CD4-positive, alpha-beta memory T cell (primary cell): ENCODE results near the gene CDKAL1. TPM values are rescaled to one million over a fixed set of nuclear protein-coding genes. Genes with fewer than 3 reads are reported as not detected.

Experiments used
- CTCF ChIA-PET: fragments of 350-600 bp; sonication (Branson Sonifier 250); formaldehyde crosslinking; loops from one replicate; lab custom pipeline; 2021; ENCODE audit warnings: inconsistent platforms; ENCODE audit not compliant: partially characterized antibody; lab: Charles Lee
- POLR2A ChIA-PET: fragments of 350-600 bp; sonication (Branson Sonifier 250); formaldehyde crosslinking; loops from one replicate; lab custom pipeline; 2021; ENCODE audit not compliant: partially characterized antibody; lab: Charles Lee
- DNase-seq, 5 donors: peaks; one replicate each; pipeline versions ENCODE4 v3.0.0 to v3.0.0-alpha.2; 2020 to 2022; ENCODE audit warnings: mixed read lengths in 1 of 5
- H3K27ac ChIP-seq: one replicate; pipeline ENCODE4 v1.7.0; 2013; ENCODE audit warnings: low read depth, low read length
- H3K27me3 ChIP-seq: 2 replicates; pipeline ENCODE4 v1.7.0; 2013; ENCODE audit warnings: mild to moderate bottlenecking, low read length, moderate library complexity; ENCODE audit not compliant: insufficient read depth
- H3K36me3 ChIP-seq: 2 replicates; pipeline ENCODE4 v1.7.0; 2013; ENCODE audit warnings: mild to moderate bottlenecking, low read length, moderate library complexity; ENCODE audit not compliant: insufficient read depth
- H3K4me1 ChIP-seq: 2 replicates; pipeline ENCODE4 v1.7.0; 2013; ENCODE audit warnings: mild to moderate bottlenecking, low read length, moderate library complexity; ENCODE audit not compliant: insufficient read depth
- H3K4me3 ChIP-seq, 2 donors: one replicate each; pipeline ENCODE4 v1.7.0; 2013; ENCODE audit warnings: low read length in 2 of 2, mild to moderate bottlenecking in 1 of 2
- H3K9me3 ChIP-seq, 2 donors: one replicate each; pipeline ENCODE4 v1.7.0; 2013; ENCODE audit warnings: low read length in 2 of 2, control low read depth in 1 of 2; ENCODE audit not compliant: control insufficient read depth in 1 of 2
- H3K27ac Mint-ChIP-seq, 7 donors: one replicate each; pipeline ENCODE4 v1.8.0; 2020 to 2021; ENCODE audit warnings: mixed read lengths in 7 of 7, mild to moderate bottlenecking in 6 of 7, inconsistent platforms in 3 of 7, moderate library complexity in 3 of 7
- H3K27me3 Mint-ChIP-seq, 2 donors: one replicate each; pipeline ENCODE4 v1.8.0; 2020 to 2021; ENCODE audit warnings: mixed read lengths in 2 of 2
- H3K36me3 Mint-ChIP-seq, 2 donors: one replicate each; pipeline ENCODE4 v1.8.0; 2020 to 2021; ENCODE audit warnings: mixed read lengths in 2 of 2, inconsistent platforms in 1 of 2, mild to moderate bottlenecking in 1 of 2
- H3K4me1 Mint-ChIP-seq, 4 donors: one replicate each; pipeline ENCODE4 v1.8.0; 2020 to 2021; ENCODE audit warnings: mixed read lengths in 4 of 4, mild to moderate bottlenecking in 1 of 4
- H3K4me3 Mint-ChIP-seq, 8 donors: one replicate each; pipeline ENCODE4 v1.8.0; 2020 to 2021; ENCODE audit warnings: mixed read lengths in 8 of 8, mild to moderate bottlenecking in 7 of 8, moderate library complexity in 6 of 8, inconsistent platforms in 3 of 8
- H3K9me3 Mint-ChIP-seq, 8 donors: one replicate each; pipeline ENCODE4 v1.8.0; 2020 to 2021; ENCODE audit warnings: mixed read lengths in 8 of 8, mild to moderate bottlenecking in 5 of 8, inconsistent platforms in 3 of 8, moderate library complexity in 1 of 8
- intact Hi-C: fragments of 100-400 bp; cut with micrococcal nuclease; formaldehyde crosslinking; loops from one replicate; pipeline ENCODE4 v1.15.1; 2023
- polyA plus RNA-seq, 2 donors: library from polyadenylated mRNA; unstranded; fragments of 300-500 nt; fragmentation: Illumina TruSeq; gene quantifications; one replicate each; pipeline ENCODE4 v1.2.3, GENCODE V29; 2021
- total RNA-seq, 2 experiments: library from RNA; stranded (reverse); gene quantifications; one replicate each; pipeline ENCODE4 v1.2.3, GENCODE V29; 2021

CDKAL1 gene
- total and polyA plus RNA-seq, 4 experiments from 2014 or later, result 22.3 to 41.8 (median 26.8) TPM

DNA sequence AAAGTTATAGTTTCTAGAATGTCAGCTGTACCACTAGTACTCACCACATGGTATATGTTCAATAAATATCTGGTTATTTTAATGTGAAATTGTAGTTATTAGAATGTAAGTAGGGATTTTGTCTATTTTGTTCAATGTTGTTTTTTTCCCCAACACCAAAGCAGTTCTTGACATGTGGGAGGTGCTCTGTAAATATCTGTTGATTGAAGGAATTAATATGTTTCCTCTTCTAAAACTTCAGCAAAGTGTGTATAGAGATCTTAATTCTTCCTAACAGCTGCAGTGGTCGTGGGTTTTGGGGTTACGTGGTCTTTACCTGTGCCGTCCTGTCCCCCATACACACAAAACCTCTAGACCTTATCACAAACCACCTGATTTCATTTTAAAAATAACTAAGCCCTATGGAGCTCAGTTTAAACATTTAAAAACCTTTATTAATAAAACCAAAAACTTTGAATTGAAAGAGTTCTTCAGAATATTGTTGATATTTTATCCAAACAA, 587.4 kb downstream of the CDKAL1 start:
- intact Hi-C loops, result no loop called here
- H3K27ac Mint-ChIP-seq, result peak overlapping the region in 1 of 7 donors; percentile 1
- peaks cover 0 to 2% (median 0%) of the 10 kb centered on the region in 8 donors for H3K9me3 Mint-ChIP-seq
- peaks cover 16 to 28% of the 10 kb centered on the region in 2 donors for H3K36me3 Mint-ChIP-seq
- peaks cover 0 to 3% (median 0%) of the 10 kb centered on the region in 4 donors for H3K4me1 Mint-ChIP-seq
- no peak overlapping the region for H3K4me3 Mint-ChIP-seq
- no peaks in the 10 kb centered on the region for H3K9me3 ChIP-seq
- H3K4me1 ChIP-seq, result no peaks in the 10 kb centered on the region
- no peaks in the 10 kb centered on the region for H3K27me3 ChIP-seq
- H3K4me3 ChIP-seq, result no peak overlapping the region
- H3K27me3 Mint-ChIP-seq, result no peaks in the 10 kb centered on the region
- no peaks in the 10 kb centered on the region for H3K36me3 ChIP-seq
- CTCF ChIA-PET, result no interaction called here
- POLR2A ChIA-PET, result no interaction called here
- H3K27ac ChIP-seq, result no peak overlapping the region
- no peak for DNase-seq

DNA sequence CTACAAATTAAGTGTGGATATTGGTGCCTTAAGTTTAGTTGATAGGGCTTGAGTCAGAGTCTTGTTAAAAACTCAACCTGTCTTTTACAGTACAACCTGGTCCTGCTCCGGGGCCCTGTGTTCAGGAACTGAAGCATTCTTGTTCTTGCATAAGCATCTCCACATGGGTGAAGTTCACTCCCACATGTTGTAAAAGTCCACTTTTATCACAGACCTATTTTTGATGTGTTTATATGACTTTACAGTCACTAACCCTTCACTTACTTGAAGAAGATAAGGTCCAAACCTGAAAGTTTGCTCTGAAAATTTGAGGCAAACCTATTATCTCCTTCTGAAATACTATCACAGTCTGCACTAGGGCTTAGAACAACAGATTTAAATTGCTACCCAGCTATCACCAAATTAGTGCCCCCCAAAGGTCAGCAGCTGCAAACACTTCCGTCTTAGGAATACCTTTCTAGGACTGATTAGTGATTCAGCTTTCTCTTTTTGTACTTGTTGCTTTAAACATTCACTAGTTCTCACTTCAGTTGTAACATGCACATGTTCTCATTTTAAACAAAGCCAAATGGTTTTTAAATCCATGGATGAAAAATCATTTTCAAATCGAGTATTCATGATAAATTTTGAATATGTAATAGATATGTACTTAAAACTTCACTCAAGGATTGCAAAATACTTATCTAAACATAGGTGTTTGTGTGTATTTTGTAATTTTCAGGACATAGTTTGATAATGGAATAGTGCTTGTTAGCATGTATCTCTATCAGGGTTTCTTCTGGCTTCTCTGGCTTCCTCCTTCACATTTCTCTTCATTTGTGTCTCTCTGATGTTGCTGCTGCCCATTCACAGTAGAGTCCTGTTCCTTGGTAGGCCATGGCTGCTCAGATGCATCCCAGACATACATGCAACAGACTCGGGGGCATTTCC, 589.5 kb downstream of the CDKAL1 start:
- H3K9me3 Mint-ChIP-seq, result peaks cover 0 to 2% (median 0%) of the 10 kb centered on the region in 8 donors
- Histone ChIP-seq H3K9me3 (no peaks in the 10 kb centered on the region), H3K4me1 (no peaks in the 10 kb centered on the region), H3K4me3 (no peak overlapping the region), H3K27ac (no peak overlapping the region), H3K27me3 (no peaks in the 10 kb centered on the region), H3K36me3 (no peaks in the 10 kb centered on the region)
- H3K4me1 Mint-ChIP-seq, result peaks cover 0 to 3% (median 0%) of the 10 kb centered on the region in 4 donors
- intact Hi-C loops, result no loop called here
- ChIA-PET POLR2A (no interaction called here), CTCF (no interaction called here)
- no peak overlapping the region for H3K4me3 Mint-ChIP-seq
- peaks cover 16 to 23% of the 10 kb centered on the region in 2 donors for H3K36me3 Mint-ChIP-seq
- no peak for DNase-seq
- H3K27ac Mint-ChIP-seq, result no peak overlapping the region
- no peaks in the 10 kb centered on the region for H3K27me3 Mint-ChIP-seq

DNA sequence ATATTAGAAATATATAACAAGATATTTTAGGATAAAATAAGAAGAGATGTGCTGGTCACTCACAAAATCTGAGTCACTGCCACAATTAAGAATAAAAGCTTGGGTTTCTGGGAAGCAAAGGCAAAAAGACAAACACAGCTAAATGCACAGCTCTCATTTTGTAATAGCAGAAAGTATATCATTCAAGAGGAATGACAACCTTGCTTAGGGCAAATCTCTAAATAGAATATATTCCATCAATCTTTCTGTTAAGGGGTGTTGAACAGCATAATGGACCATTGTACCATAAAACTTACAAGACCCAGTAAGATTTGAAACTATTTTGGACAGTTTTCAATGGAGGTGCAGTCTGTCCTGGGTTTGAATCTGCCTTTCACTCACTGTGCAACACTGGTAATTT, 594.3 kb downstream of the CDKAL1 start:
- intact Hi-C loops, result no loop called here
- no peak for DNase-seq
- ChIA-PET POLR2A (no interaction called here), CTCF (no interaction called here)
- Histone ChIP-seq H3K27me3 (no peaks in the 10 kb centered on the region), H3K36me3 (no peaks in the 10 kb centered on the region), H3K27ac (no peak overlapping the region), H3K4me3 (no peak overlapping the region), H3K4me1 (no peaks in the 10 kb centered on the region), H3K9me3 (no peaks in the 10 kb centered on the region)
- Mint-ChIP-seq H3K4me3 (no peak overlapping the region), H3K27me3 (no peaks in the 10 kb centered on the region), H3K27ac (no peak overlapping the region), H3K36me3 (peaks cover 14 to 15% of the 10 kb centered on the region in 2 donors), H3K9me3 (peaks cover 0 to 2% (median 0%) of the 10 kb centered on the region in 8 donors), H3K4me1 (peaks cover 0 to 3% (median 0%) of the 10 kb centered on the region in 4 donors)

DNA sequence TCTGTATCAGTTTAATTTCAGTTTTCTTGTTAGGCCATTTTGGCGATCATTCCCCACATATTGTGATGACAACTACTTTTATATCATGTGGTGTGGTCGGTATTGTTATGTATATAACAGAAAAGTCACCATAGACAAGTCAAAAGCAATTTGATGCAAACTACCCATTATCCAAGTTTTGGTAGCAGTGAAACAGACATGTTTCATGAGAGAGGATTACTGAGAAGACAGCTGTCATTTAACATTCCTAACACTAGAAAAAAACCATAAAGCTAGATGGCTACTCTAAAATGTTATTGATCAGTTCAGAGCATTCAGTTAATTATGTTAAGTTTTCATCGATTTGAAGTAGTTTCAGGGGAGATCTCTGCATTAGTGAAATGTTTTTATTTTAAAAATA, 597.1 kb downstream of the CDKAL1 start:
- ChIA-PET POLR2A (no interaction called here), CTCF (no interaction called here)
- intact Hi-C loops, result no loop called here
- no peaks in the 10 kb centered on the region for H3K4me1 ChIP-seq
- no peaks in the 10 kb centered on the region for H3K9me3 ChIP-seq
- Mint-ChIP-seq H3K4me3 (no peak overlapping the region), H3K9me3 (no peaks in the 10 kb centered on the region), H3K27me3 (no peaks in the 10 kb centered on the region), H3K27ac (no peak overlapping the region), H3K4me1 (no peaks in the 10 kb centered on the region), H3K36me3 (peaks cover 3 to 6% of the 10 kb centered on the region in 2 donors)
- no peaks in the 10 kb centered on the region for H3K27me3 ChIP-seq
- no peak for DNase-seq
- H3K27ac ChIP-seq, result no peak overlapping the region
- no peak overlapping the region for H3K4me3 ChIP-seq
- H3K36me3 ChIP-seq, result no peaks in the 10 kb centered on the region

DNA sequence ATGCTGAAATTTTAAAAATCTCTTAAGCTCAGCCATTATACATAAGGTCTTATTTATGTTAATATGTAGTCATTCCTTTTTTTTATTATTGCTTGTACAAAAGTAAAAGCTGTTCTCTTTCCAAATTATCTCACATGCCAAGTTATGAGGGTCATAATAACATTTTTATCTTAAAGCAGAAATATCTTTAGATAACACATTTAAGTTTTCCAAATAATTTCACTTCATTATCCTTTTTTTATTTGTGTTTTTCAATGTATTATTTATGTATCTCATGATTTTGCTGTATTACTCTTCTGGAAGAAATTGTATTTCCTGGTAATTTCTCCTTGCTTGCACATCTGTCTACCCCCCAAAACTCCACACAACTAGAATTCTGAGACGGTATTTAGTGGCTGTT, 598.2 kb downstream of the CDKAL1 start:
- Mint-ChIP-seq H3K27ac (no peak overlapping the region), H3K4me3 (no peak overlapping the region), H3K4me1 (no peaks in the 10 kb centered on the region), H3K9me3 (no peaks in the 10 kb centered on the region), H3K36me3 (peaks cover 2 to 7% of the 10 kb centered on the region in 2 donors), H3K27me3 (no peaks in the 10 kb centered on the region)
- intact Hi-C loops, result no loop called here
- Histone ChIP-seq H3K4me3 (no peak overlapping the region), H3K27ac (no peak overlapping the region), H3K36me3 (no peaks in the 10 kb centered on the region), H3K4me1 (no peaks in the 10 kb centered on the region), H3K27me3 (no peaks in the 10 kb centered on the region), H3K9me3 (no peaks in the 10 kb centered on the region)
- ChIA-PET CTCF (no interaction called here), POLR2A (interaction anchor here (1.1 kb wide), 2 partner anchors 10 to 21 kb away, joined by 3 read pairs; no protein-coding TSS in a partner anchor)
- no peak for DNase-seq

DNA sequence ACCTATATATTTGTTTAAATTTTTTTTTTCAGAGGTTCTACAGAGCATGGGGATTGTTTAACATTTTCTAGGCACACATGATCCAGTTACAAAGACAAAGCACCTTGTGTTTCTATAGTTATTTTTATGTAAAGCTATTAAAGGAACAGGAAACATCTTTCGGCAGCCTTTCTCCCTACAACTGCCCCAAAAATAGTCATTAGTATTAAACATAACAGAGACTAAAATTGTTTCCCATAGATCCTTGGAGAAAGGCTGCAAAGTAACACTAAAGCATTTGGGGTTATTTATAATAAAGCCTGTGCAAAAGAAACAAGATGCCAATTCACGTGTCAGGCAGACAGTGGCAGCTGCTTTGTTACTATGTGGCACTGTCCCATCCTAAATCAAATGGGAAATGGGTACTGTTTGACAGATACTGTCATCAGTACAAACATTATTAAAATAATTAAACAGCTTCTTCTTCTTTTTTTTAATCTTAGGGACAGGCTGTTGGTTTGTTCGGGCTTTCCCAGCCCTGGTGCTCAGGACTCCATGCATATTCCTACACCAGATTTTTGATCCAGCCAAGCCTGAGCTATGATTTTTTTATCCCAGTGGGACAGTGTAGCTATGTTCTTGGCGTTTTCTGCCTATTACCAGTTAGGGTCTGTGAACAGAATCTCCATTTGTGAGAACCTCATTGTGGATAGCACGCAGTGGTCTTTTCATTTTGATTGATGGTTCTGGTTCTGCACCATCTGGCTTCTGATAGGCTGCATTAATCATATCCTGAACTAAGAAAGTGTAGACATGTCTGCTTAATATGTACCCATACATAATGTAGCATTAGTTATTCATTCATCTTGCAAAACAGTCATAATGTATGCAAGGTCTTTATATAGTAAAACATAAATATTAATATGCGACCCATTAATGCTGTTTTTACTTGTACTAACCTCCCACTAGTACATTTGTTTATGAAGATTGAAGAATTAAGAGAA, 598.9 kb downstream of the CDKAL1 start:
- no peak for DNase-seq
- no peak overlapping the region for H3K27ac Mint-ChIP-seq
- Histone ChIP-seq H3K4me3 (no peak overlapping the region), H3K27ac (no peak overlapping the region), H3K4me1 (no peaks in the 10 kb centered on the region), H3K27me3 (no peaks in the 10 kb centered on the region), H3K9me3 (no peaks in the 10 kb centered on the region), H3K36me3 (no peaks in the 10 kb centered on the region)
- H3K27me3 Mint-ChIP-seq, result no peaks in the 10 kb centered on the region
- H3K9me3 Mint-ChIP-seq, result no peaks in the 10 kb centered on the region
- H3K4me1 Mint-ChIP-seq, result no peaks in the 10 kb centered on the region
- peaks cover 2 to 12% of the 10 kb centered on the region in 2 donors for H3K36me3 Mint-ChIP-seq
- ChIA-PET POLR2A (interaction anchor here (1.1 kb wide), 2 partner anchors 11 to 20 kb away, joined by 3 read pairs; no protein-coding TSS in a partner anchor), CTCF (no interaction called here)
- no peak overlapping the region for H3K4me3 Mint-ChIP-seq
- intact Hi-C loops, result no loop called here

DNA sequence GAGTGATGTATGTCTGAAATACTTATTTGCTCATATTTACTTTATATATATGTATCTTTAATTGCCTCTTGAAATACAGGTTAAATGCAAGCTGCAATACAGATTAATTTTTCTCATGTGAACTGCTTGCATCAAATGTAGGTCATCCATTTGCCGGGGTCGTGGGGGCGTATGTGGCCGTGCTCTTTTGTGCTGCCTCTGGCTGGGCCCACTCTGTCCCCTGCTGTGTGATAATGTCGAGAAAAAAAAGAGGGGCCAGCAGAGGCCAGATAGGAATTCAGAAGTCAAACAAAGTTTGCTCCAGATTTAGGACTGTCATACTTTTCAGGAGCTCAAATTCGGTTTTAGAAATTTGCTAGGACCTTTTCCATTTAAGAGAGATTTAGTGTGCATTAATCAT, 599.6 kb downstream of the CDKAL1 start:
- CTCF ChIA-PET, result no interaction called here
- POLR2A ChIA-PET, result no interaction called here
- no peak overlapping the region for H3K4me3 ChIP-seq

More for the DNA sequence above, 599.6 kb downstream of the CDKAL1 start:
- Mint-ChIP-seq H3K9me3 (no peaks in the 10 kb centered on the region), H3K36me3 (peaks cover 2 to 19% of the 10 kb centered on the region in 2 donors), H3K27ac (peak overlapping the region in 1 of 7 donors; percentile 18), H3K4me1 (no peaks in the 10 kb centered on the region), H3K27me3 (no peaks in the 10 kb centered on the region), H3K4me3 (no peak overlapping the region)
- Histone ChIP-seq H3K4me1 (no peaks in the 10 kb centered on the region), H3K27me3 (no peaks in the 10 kb centered on the region), H3K9me3 (no peaks in the 10 kb centered on the region), H3K36me3 (no peaks in the 10 kb centered on the region), H3K27ac (no peak overlapping the region)
- intact Hi-C loops, result no loop called here
- no peak for DNase-seq
